OCI-LY1 (cell line): ENCODE results near the gene BCL10.

Experiments
- H2AFZ ChIP-seq: fragments of 200-600 bp; sonication (generic), shearing (Covaris generic); 2 replicates; pipeline ENCODE4 v1.6.0; 2014; ENCODE audit warnings: antibody characterized with exemption, mild to moderate bottlenecking, low read length
- H3F3A ChIP-seq: fragments of 200-600 bp; sonication (generic), shearing (Covaris generic); 2 replicates; pipeline ENCODE4 v1.6.0; 2014; ENCODE audit warnings: mild to moderate bottlenecking, antibody characterized with exemption, low read length, moderate library complexity; ENCODE audit not compliant: insufficient read depth
- H3K27ac ChIP-seq: fragments of 200-600 bp; sonication (generic); 2 replicates; pipeline ENCODE4 v1.5.1; 2014; ENCODE audit warnings: low read length, mixed run types, mild to moderate bottlenecking, low read depth; ENCODE audit not compliant: poor library complexity, severe bottlenecking
- H3K27me3 ChIP-seq: fragments of 200-600 bp; sonication (generic); 2 replicates; pipeline ENCODE4 v1.6.0; 2014; ENCODE audit warnings: antibody characterized with exemption, mild to moderate bottlenecking, low read length, moderate library complexity; ENCODE audit not compliant: insufficient read depth
- H3K36me3 ChIP-seq: fragments of 200-600 bp; sonication (generic); 2 replicates; pipeline ENCODE4 v1.6.1; 2014; ENCODE audit warnings: mild to moderate bottlenecking, antibody characterized with exemption, low read length, moderate library complexity, mixed read lengths; ENCODE audit not compliant: insufficient read depth
- H3K4me1 ChIP-seq: fragments of 200-600 bp; sonication (generic); 2 replicates; pipeline ENCODE4 v1.5.1; 2014; ENCODE audit warnings: mild to moderate bottlenecking, low read length, moderate library complexity; ENCODE audit not compliant: insufficient read depth, severe bottlenecking
- H3K4me2 ChIP-seq: fragments of 200-600 bp; sonication (generic), shearing (Covaris generic); 2 replicates; pipeline ENCODE4 v1.6.1; 2014; ENCODE audit warnings: low read length
- H3K4me3 ChIP-seq: fragments of 200-600 bp; sonication (generic); 2 replicates; pipeline ENCODE4 v1.5.1; 2014; ENCODE audit warnings: low read length, low read depth, mild to moderate bottlenecking, mixed read lengths; ENCODE audit not compliant: poor library complexity, severe bottlenecking
- H3K79me2 ChIP-seq: fragments of 200-600 bp; shearing (Covaris generic); 2 replicates; pipeline ENCODE4 v1.6.1; 2016; ENCODE audit warnings: mixed run types, low read length, mixed read lengths; ENCODE audit not compliant: insufficient read depth
- H3K9ac ChIP-seq: fragments of 200-600 bp; sonication (generic), shearing (Covaris generic); 2 replicates; pipeline ENCODE4 v1.6.1; 2014; ENCODE audit warnings: mild to moderate bottlenecking, low read length, mixed read lengths
- H3K9me2 ChIP-seq: fragments of 200-600 bp; sonication (generic), shearing (Covaris generic); 2 replicates; pipeline ENCODE4 v1.6.1; 2014; ENCODE audit warnings: low read depth, mild to moderate bottlenecking, low read length, mixed read lengths
- H3K9me3 ChIP-seq: fragments of 200-600 bp; shearing (Covaris generic); 2 replicates; pipeline ENCODE4 v1.6.1; 2014; ENCODE audit warnings: low read length, mixed read lengths
- H4K20me1 ChIP-seq: fragments of 200-600 bp; sonication (generic), shearing (Covaris generic); 2 replicates; pipeline ENCODE4 v1.6.0; 2016; ENCODE audit warnings: mild to moderate bottlenecking, low read length; ENCODE audit not compliant: insufficient read depth
- EZH2 ChIP-seq: fragments of 200-600 bp; sonication (generic), shearing (Covaris generic); IDR thresholded peaks from 2 replicates; pipeline ENCODE4 v1.8.0; 2017; ENCODE audit warnings: borderline replicate concordance, mixed run types, mild to moderate bottlenecking, antibody characterized with exemption, low read length, moderate library complexity, mixed read lengths
- TF ChIP-seq, protein P1 (sequence below): fragments of 200-600 bp; sonication (generic), shearing (Covaris generic); IDR thresholded peaks from 2 replicates; pipeline ENCODE4 v1.5.1; 2017; ENCODE audit warnings: mild to moderate bottlenecking, antibody characterized with exemption, low read length, moderate library complexity, mixed read lengths

Gene BCL10

GRCh38 chr1:85300140-85300539 lies 23.7 kb upstream of the BCL10 start:
- no peaks in the 10 kb centered on the region for H3K4me1 ChIP-seq
- H3K4me3 ChIP-seq, result no peak overlapping the region
- H3K27ac ChIP-seq, result no peak overlapping the region
- TF ChIP-seq EZH2, result no peak
- TF ChIP-seq, protein P1, sequence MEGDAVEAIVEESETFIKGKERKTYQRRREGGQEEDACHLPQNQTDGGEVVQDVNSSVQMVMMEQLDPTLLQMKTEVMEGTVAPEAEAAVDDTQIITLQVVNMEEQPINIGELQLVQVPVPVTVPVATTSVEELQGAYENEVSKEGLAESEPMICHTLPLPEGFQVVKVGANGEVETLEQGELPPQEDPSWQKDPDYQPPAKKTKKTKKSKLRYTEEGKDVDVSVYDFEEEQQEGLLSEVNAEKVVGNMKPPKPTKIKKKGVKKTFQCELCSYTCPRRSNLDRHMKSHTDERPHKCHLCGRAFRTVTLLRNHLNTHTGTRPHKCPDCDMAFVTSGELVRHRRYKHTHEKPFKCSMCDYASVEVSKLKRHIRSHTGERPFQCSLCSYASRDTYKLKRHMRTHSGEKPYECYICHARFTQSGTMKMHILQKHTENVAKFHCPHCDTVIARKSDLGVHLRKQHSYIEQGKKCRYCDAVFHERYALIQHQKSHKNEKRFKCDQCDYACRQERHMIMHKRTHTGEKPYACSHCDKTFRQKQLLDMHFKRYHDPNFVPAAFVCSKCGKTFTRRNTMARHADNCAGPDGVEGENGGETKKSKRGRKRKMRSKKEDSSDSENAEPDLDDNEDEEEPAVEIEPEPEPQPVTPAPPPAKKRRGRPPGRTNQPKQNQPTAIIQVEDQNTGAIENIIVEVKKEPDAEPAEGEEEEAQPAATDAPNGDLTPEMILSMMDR, result no peak
- H3K9ac ChIP-seq, result no peak overlapping the region
- H3K27me3 ChIP-seq, result no peaks in the 10 kb centered on the region
- H2AFZ ChIP-seq, result no peak overlapping the region
- no peaks in the 10 kb centered on the region for H3K36me3 ChIP-seq
- no peaks in the 10 kb centered on the region for H3F3A ChIP-seq
- no peaks in the 10 kb centered on the region for H3K9me3 ChIP-seq
- H3K4me2 ChIP-seq, result no peak overlapping the region
- H4K20me1 ChIP-seq, result no peaks in the 10 kb centered on the region
- H3K79me2 ChIP-seq, result no peaks in the 10 kb centered on the region
- H3K9me2 ChIP-seq, result no peaks in the 10 kb centered on the region

DNA sequence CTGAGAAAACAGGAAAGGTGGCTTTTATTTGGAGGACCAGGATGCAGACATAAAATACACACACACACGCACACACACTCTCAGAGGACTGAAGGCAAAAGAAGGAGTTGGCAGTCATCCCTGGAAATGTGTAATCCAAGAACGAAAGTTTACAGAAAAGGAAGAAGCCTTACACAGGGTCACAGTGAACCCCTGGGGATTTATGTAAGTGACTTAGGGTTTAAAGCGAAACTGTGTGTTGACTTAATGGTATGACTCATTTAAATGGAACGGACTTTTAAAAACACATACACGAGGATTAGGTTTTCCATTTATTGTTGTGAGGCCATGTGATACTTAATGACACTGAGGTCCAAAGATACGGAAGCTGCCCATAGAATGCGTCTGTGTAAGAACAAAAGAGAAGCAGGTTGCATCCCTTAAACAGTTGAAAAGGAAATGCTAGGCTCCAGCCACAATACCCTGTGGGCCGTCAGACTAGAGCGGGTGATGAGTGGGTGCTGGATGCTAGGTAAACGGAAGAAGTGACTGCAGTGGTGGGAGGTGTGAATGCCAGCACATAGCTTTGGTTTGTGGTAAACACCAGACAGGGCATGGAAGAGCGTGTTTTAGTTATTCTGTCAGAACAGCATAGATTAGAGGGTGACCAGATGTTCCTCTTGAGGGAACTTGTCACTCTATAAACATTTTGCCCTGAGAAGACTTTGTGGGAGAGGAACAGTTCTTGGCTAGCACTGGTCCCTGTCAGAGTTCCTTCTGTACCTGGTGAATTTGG lies 21.6 kb upstream of the BCL10 start:
- Histone ChIP-seq H3K4me3 (no peak overlapping the region), H3F3A (no peaks in the 10 kb centered on the region), H3K9me2 (no peaks in the 10 kb centered on the region), H3K79me2 (no peaks in the 10 kb centered on the region), H3K4me2 (no peak overlapping the region), H2AFZ (no peak overlapping the region), H3K4me1 (no peaks in the 10 kb centered on the region), H3K27me3 (no peaks in the 10 kb centered on the region), H3K36me3 (no peaks in the 10 kb centered on the region), H3K9ac (no peak overlapping the region), H3K9me3 (no peaks in the 10 kb centered on the region), H4K20me1 (no peaks in the 10 kb centered on the region), H3K27ac (no peak overlapping the region)
- TF ChIP-seq EZH2, result no peak
- TF ChIP-seq, protein P1, result no peak

- no peaks in the 10 kb centered on the region for H3K9me2 ChIP-seq
- TF ChIP-seq EZH2, result no peak
- TF ChIP-seq, protein P1, result no peak
- no peak overlapping the region for H3K4me3 ChIP-seq
- H3K27ac ChIP-seq, result no peak overlapping the region
- H3K79me2 ChIP-seq, result no peaks in the 10 kb centered on the region
- H3K4me1 ChIP-seq, result no peaks in the 10 kb centered on the region
- H2AFZ ChIP-seq, result no peak overlapping the region
- H4K20me1 ChIP-seq, result no peaks in the 10 kb centered on the region
- H3K9me3 ChIP-seq, result no peaks in the 10 kb centered on the region
- H3K36me3 ChIP-seq, result no peaks in the 10 kb centered on the region
- H3K9ac ChIP-seq, result no peak overlapping the region
- no peaks in the 10 kb centered on the region for H3F3A ChIP-seq
- no peaks in the 10 kb centered on the region for H3K27me3 ChIP-seq
- H3K4me2 ChIP-seq, result no peak overlapping the region
Observed at GRCh38 chr1:85297538-85297854, 21.1 kb upstream of the BCL10 start.
